Glutamatergic neuron (in vitro differentiated cells): Measurements from ENCODE around the gene PLXDC2. TPM values are rescaled to one million over a fixed set of nuclear protein-coding genes. Genes with fewer than 3 reads are reported as not detected.

Experiments used
- DNase-seq: peaks from one replicate; pipeline ENCODE4 v3.0.0; 2022
- H3K27ac Mint-ChIP-seq: one replicate; pipeline ENCODE4 v1.8.0; 2020; ENCODE audit warnings: mild to moderate bottlenecking, mixed read lengths, inconsistent platforms; ENCODE audit not compliant: unreplicated experiment
- H3K27me3 Mint-ChIP-seq: one replicate; pipeline ENCODE4 v1.8.0; 2020; ENCODE audit warnings: mild to moderate bottlenecking, moderate library complexity, mixed read lengths, inconsistent platforms; ENCODE audit not compliant: unreplicated experiment
- H3K36me3 Mint-ChIP-seq: one replicate; pipeline ENCODE4 v1.8.0; 2020; ENCODE audit warnings: mild to moderate bottlenecking, mixed read lengths, inconsistent platforms; ENCODE audit not compliant: unreplicated experiment
- H3K4me1 Mint-ChIP-seq: one replicate; pipeline ENCODE4 v1.8.0; 2020; ENCODE audit warnings: mild to moderate bottlenecking, low read depth, mixed read lengths, inconsistent platforms; ENCODE audit not compliant: unreplicated experiment
- H3K4me3 Mint-ChIP-seq: one replicate; pipeline ENCODE4 v1.8.0; 2020; ENCODE audit warnings: mild to moderate bottlenecking, mixed read lengths, inconsistent platforms; ENCODE audit not compliant: unreplicated experiment
- H3K9me3 Mint-ChIP-seq: one replicate; pipeline ENCODE4 v1.8.0; 2020; ENCODE audit warnings: mild to moderate bottlenecking, moderate library complexity, mixed read lengths, inconsistent platforms; ENCODE audit not compliant: unreplicated experiment
- CTCF ChIP-seq: fragments of 200-600 bp; sonication (generic); IDR thresholded peaks from one replicate; pipeline ENCODE4 v1.5.0; 2021; ENCODE audit not compliant: partially characterized antibody, unreplicated experiment
- total RNA-seq: library from RNA; stranded (reverse); fragmentation: NEBNext Ultra II Directional; extraction: Animal tissue kit (Norgen Biotek cat#: 25700); gene quantifications from one replicate; pipeline ENCODE4 v1.2.1, GENCODE V29; 2021; ENCODE audit not compliant: unreplicated experiment

PLXDC2 gene
- total RNA-seq, 1 donor from 2014 or later = 3.9 TPM

GRCh38 chr10:19876570-19876969 is 60.3 kb downstream of the PLXDC2 start:
- TF ChIP-seq CTCF = no peak

GRCh38 chr10:19877466-19878255 is 61.4 kb downstream of the PLXDC2 start:
- no peak overlapping the region for H3K27ac Mint-ChIP-seq
- H3K9me3 Mint-ChIP-seq = no peaks in the 10 kb centered on the region
- no peaks in the 10 kb centered on the region for H3K4me1 Mint-ChIP-seq
- TF ChIP-seq CTCF = no peak
- no peak for DNase-seq
- no peaks in the 10 kb centered on the region for H3K27me3 Mint-ChIP-seq
- no peaks in the 10 kb centered on the region for H3K36me3 Mint-ChIP-seq
- no peak overlapping the region for H3K4me3 Mint-ChIP-seq

More at GRCh38 chr10:19876570-19876969, 60.3 kb downstream of the PLXDC2 start:
- Mint-ChIP-seq H3K9me3 (no peaks in the 10 kb centered on the region), H3K36me3 (no peaks in the 10 kb centered on the region), H3K4me1 (no peaks in the 10 kb centered on the region), H3K4me3 (no peak overlapping the region), H3K27me3 (no peaks in the 10 kb centered on the region), H3K27ac (no peak overlapping the region)
- no peak for DNase-seq

GRCh38 chr10:19882621-19883020 is 66.4 kb downstream of the PLXDC2 start:
- Mint-ChIP-seq H3K4me3 (no peak overlapping the region), H3K27me3 (no peaks in the 10 kb centered on the region), H3K4me1 (no peaks in the 10 kb centered on the region), H3K9me3 (no peaks in the 10 kb centered on the region), H3K36me3 (no peaks in the 10 kb centered on the region), H3K27ac (no peak overlapping the region)
- TF ChIP-seq CTCF = no peak
- no peak for DNase-seq

GRCh38 chr10:19888061-19888660 is 71.9 kb downstream of the PLXDC2 start:
- no peak for DNase-seq
- no peaks in the 10 kb centered on the region for H3K9me3 Mint-ChIP-seq
- H3K4me1 Mint-ChIP-seq = peaks cover 3% of the 10 kb centered on the region
- H3K27me3 Mint-ChIP-seq = no peaks in the 10 kb centered on the region
- no peak for TF ChIP-seq CTCF
- H3K27ac Mint-ChIP-seq = no peak overlapping the region
- no peaks in the 10 kb centered on the region for H3K36me3 Mint-ChIP-seq
- no peak overlapping the region for H3K4me3 Mint-ChIP-seq

- no peaks in the 10 kb centered on the region for H3K27me3 Mint-ChIP-seq
- no peak for DNase-seq
- no peaks in the 10 kb centered on the region for H3K9me3 Mint-ChIP-seq
- H3K36me3 Mint-ChIP-seq = no peaks in the 10 kb centered on the region
- TF ChIP-seq CTCF = no peak
- no peak overlapping the region for H3K27ac Mint-ChIP-seq
- H3K4me3 Mint-ChIP-seq = no peak overlapping the region
- peaks cover 3% of the 10 kb centered on the region for H3K4me1 Mint-ChIP-seq
Observed at GRCh38 chr10:19889256-19889655, 73.0 kb downstream of the PLXDC2 start.
